Stimulated activated CD4-positive, alpha-beta T cell treated with anti-CD3 and anti-CD28 coated beads, Interleukin-1b, Interleukin-23, amount 100 ng/mL, for 1 hour (primary cell): Measurements from ENCODE around the gene MAK.
A peak's percentile ranks its signal among the peaks of the same experiment; 100 is the strongest.
"Not testable (repeated sequence)": the region's sequence is repeated elsewhere in the genome, so short reads cannot be mapped to it uniquely, and the experiment has no call there.

Experiments
- DNase-seq, 2 donors: peaks; one replicate each; pipeline ENCODE4 v3.0.0-alpha.2; 2020; ENCODE audit warnings: low read depth in 2 of 2

Gene MAK

DNA sequence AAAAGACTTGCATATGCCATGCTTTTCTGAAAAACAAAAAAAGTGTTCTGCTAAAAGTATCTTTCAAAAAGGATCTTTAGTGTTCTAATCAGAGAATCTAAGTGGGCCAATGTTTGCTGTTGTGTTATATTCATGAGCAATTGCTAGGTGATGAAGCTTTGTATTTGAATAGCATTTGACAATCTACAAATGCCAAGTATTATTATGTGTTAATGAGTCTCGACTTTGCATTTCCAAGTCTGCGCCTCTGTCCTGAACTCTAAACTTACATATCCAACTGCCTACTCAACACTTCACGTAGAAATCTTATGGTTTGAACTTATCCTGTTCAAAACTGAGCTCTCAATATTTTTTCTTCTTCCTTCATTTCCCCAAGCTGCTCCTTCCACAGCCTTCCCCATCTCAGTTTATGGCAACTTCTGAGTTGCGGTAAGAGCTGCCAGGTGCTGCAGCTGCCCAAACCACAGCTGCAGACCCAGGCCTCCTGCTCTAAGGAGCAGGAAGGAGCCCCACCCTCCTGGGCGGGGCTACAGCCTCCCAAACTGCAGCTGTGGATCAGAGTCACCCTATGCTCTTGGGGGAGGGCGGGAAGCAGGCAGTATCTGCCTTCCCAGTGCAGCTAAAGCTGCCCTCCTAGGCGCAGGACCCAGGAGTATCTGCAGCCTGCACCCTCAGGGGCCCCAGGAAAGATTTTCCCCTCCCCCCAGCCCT lies 16.7 kb upstream of the MAK start:
- DNase-seq, result no peak

- not testable (repeated sequence) for DNase-seq
Measured at GRCh38 chr6:10853849-10854300, 15.5 kb upstream of the MAK start.

DNA sequence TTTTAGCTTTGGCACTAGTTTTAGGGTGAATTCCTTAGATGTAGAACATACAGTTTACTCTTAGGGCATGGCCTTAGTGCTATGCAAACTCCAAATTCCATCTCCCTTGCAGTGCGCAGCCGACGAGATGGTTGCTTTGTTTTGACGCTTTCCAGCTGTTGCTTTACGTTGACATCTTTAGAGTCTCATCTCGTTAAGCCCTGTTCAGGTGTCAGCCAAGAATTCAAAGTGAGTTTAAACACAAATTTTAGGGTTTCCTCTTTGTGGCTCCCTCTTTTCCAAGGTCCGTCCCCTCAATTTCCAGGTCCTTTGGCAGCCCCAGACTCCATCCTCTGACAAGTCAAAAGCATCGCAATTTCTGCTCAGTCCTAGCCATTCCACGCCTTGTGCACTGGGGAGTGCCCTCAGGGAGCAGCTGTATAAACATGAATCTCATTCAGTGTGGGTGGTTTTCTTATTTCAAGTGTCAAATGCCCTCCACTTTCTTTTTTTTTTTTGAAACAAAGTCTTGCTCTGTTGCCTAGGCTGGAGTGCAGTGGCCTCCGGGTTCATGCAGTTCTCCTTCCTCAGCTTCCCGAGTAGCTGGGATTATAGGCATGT lies 14.1 kb upstream of the MAK start:
- DNase-seq, result no peak

DNA sequence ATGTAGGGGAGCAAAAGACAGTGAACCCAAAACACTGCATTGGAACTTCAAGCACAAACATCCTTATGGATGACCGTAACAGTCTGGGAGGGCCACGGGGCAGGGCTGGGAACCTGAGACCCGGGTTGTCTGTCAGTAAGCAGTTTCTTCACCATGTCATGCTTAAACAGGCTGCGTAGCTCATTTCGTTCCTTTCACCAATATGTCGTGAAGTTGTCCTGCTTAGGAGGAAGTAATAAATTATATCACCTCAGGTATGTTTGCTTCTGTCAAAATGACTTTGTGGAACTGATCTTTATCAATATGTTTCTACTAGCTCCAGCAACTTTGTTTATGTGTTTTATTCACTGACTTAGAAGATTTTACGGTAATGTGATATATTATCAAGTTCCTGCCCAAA lies 12.4 kb upstream of the MAK start:
- no peak for DNase-seq

DNA sequence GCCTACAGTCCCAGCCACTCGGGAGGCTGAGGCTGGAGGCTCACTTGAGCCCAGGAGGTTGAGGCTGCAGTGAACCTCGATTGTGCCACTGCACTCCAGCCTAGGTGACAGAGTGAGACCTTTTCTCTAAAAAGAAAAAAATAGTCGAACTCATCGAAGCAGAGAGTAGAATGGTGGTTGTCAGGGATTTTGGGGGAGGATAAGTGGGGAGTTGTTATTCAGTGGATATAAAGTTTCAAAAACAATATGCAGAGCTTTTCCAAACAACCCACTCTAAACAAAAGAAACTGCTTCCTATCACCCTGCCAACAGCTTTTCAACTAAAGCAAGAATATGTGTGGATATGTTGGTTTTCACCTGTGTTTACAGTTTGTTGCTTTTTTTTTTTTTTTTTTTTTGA lies 11.6 kb upstream of the MAK start:
- no peak for DNase-seq

DNA sequence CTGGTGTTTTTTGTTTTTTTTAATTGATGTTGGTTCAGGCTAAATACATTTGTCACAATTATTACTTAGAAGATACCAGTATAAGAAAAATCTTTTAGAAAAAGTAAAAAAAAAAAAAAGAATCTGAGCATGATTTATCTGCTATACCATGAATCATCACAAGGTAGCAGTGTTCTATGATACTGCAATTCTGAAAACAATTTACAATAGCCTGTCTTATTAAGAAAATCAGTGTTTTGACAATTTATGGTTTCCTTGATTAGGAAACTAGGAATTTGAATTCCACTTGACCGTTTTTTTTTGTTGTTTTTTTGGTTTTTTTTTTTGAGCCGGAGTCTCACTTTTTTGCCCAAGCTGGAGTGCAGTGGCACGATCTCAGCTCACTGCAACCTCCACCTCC lies 9.3 kb upstream of the MAK start:
- no peak for DNase-seq

DNA sequence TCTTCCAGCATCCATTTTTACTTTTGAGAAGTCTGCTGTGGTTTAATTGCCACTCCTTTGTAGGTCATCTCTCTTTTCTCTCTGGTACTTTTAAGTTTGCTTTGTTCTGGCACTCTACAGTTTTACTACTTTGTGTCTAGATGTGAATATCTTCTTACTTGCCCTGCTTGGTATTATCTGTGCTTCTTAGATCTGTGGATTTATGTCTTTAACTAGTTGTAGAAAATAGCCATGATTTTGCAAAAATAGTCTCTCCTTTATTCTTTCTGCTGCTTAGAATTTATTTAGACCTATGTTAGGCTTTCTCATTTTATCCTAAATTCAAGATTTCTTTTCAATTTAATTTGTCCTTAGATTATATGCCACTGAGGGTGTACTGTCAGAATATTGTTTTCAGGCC lies 5.2 kb upstream of the MAK start:
- DNase-seq, result no peak

GRCh38 chr6:10838794-10839333 lies 525 bp upstream of the MAK start:
- no peak for DNase-seq

DNA sequence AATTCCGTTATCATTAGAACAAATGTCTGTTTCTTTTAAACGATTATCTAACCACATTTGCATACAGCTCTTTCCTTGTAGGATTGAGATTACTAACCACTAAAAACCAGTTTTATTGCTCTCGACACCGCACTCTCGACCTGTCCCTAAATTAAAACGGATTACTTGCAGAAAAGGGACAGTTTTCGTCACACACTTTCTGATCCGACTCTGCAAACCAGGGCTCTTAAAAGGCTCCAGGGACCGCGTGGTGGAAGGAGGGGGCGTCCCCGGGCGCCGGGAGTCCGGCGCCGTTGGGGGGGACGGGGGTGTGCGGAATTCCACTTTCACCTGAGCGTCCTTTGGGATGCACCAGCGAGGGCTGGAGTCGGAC lies 731 bp downstream of the MAK start:
- no peak for DNase-seq

DNA sequence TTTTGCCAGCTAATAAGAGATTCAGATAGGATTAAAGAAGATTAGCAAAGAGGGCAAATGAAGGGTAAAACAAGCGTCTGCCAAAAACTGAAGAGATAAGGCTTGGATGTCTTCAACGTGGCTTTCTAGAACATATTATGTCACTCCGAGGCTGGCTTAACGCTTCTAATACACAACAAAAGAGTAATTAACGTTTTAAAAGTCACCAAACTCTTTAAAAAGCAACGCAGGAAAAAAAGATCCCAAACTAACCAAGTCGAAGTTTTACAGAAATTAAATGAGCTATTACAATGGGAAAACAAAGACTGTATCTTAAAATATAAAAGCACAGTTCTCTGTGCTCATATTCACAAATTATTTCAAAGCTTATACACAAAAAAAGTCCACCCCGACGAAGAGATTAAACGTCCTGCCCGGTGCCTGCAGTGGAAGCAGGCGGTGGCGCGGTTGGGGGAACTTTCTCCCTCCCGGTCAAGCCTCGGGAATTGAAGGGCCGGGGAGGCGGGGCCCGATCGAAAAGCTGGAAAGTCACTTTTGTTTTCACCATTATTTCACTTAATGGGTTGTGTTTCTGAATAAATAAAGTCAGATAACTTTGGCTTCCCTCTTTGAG lies 1.2 kb downstream of the MAK start:
- no peak for DNase-seq

GRCh38 chr6:10834823-10835222 lies 3.5 kb downstream of the MAK start:
- DNase-seq, result no peak

- DNase-seq, result no peak
Measured at GRCh38 chr6:10831609-10832008, 6.7 kb downstream of the MAK start.

DNA sequence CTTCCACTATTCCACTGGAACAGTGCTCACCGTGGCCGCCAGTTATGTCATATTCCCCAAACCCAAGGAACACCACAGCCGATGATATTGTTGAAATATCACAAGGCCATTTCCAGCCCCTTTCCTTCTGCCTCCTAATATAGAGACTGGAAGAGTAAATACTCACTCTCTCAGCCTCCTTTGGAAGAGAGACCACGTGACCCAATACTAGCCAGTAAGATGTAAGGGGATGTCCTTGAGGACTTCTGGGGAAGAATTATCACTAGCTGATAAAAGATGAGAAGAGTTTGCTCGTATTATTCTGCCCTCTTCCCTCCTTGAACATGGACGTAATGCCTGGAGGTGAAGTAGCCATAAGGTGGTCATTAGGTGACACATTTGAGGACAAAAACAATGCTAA lies 13.5 kb downstream of the MAK start:
- no peak for DNase-seq

DNA sequence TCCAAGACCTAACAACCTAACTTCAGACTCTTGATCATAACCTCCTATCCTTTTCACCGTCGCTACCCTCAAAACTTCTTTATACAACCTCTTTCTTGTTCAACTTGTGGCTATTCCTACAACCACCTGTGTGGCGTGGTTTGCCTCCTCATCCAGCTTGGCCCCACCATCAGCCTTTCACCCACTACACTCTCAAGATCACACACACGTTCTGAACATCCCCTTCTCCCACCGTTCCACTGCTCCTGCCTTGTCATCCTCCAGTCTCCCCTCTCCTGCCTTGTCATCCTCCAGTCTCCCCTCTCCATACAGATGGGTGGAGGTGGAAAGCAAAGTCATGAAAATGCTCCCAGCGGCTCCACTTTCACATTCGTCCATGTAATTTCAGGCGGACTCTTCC lies 14.0 kb downstream of the MAK start:
- DNase-seq, result no peak

DNA sequence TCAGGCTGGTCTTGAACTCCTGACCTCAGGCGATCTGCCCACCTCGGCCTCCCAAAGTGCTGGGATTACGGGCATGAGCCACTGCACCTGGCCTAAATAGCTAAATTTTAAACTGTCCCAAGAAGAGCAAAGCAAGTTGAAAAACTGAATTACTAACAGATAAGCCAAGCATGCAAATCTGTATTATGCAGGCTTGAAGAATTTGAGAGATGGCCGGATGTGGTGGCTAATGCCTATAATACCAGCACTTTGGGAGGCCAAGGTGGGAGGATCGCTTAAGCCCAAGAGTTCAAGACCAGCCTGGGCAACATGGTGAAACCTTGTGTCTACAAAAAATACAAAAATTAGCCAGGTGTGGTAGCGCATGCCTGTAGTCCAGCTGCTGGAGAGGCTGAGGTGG lies 24.2 kb downstream of the MAK start:
- not testable (repeated sequence) for DNase-seq

GRCh38 chr6:10809098-10809497 lies 29.2 kb downstream of the MAK start:
- DNase-seq, result no peak

- no peak for DNase-seq
Measured at GRCh38 chr6:10808376-10808775, 30.0 kb downstream of the MAK start.

DNA sequence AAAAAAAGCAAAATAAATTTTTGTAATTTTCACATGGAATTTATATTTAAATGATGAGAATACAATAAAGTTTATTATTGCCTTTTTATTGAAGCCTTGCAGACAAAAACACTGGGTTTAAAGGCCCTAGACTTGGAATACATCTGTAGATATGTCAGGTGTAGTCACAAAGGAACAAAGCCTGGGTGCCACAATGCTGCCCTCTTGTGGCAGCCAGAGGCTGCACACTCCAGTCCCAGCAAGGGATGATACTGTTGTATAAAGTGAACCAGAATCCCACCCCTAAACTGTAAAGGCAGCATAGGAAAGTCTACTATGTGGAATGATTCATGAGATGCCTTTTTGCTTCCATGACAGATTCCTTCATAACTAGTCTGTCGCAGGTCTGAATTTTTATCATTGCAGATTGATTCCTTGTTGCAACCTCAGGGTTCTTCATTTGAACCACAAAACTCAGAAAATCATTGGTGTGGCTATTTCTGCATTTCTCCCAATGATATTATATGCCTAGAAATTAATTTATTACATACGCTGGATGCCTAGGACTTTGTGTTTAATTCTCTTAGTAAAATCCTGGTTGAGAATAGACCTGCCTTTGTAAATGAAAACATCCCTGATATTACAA lies 37.0 kb downstream of the MAK start:
- DNase-seq, result peak; percentile 8 to 32

GRCh38 chr6:10800810-10801209 lies 37.5 kb downstream of the MAK start:
- DNase-seq, result no peak

DNA sequence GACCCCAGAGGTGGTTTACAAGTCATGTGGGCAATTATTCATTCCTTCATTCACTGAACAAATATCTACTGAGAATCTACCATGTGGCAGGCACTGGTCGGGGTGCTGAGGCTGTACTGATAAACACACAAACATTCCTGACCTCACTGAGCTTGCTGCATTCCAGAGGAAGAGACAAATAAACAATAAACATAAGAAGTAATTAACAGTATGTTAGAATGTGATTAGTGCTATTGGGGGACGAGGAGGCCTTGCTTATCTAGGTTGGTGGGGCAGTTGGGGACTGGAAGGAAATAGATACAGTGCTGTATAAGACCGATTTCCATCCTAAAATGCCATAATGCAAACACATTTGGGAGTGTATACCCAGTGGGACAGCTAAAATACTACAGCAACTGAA lies 44.1 kb downstream of the MAK start:
- no peak for DNase-seq

DNA sequence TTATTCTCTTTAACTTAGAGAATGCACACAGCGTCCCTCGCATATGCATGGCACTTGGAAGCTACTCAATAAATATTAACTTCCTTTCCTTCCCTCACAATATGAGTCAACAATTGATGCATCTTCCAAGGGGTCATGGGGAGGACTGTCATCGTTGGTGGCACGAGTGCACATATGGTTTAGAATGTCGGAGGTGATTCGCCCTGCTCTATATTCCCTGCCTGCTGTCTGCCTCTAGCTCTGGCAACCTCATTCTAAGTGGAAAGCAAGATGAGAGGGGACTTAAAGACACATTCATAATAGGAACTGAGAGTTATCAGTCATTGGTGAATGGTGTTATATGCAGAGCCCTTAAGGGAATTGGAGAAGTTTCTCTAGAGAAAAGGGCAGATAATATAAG lies 44.6 kb downstream of the MAK start:
- no peak for DNase-seq

- DNase-seq, result no peak
Measured at GRCh38 chr6:10793035-10793434, 45.3 kb downstream of the MAK start.

GRCh38 chr6:10792101-10792500 lies 46.2 kb downstream of the MAK start:
- no peak for DNase-seq
